ENCODE results near the gene KCNT2.

The KCNT2 gene

DNA sequence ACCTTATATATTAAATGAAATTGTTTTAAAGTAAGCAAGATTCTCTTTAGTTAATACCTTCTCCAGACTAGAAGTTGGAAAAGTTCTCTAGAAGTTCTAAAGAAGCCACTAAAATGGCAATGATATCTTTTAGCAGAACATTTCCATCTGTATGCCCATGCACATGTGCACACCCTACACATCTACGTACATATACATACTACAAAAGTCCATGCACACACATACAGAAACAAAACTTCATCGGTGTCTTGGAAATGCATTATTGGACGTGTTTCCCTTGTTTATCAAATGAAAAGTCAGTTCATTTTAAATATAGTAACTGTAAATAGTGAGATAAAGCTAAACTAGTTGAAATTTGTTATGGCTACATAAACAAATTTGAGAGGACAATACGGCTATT lies 114.4 kb downstream of the KCNT2 start:
- Histone ChIP-seq H3K4me3 (ENCODE audit: low read depth, low read length) (no peak overlapping the region), H3K9me3 (ENCODE audit: control insufficient read depth, insufficient read depth, low read depth, low read length) (no peaks in the 10 kb centered on the region), H3K4me1 (ENCODE audit: control insufficient read depth, insufficient read depth, low read length) (no peaks in the 10 kb centered on the region), H3K36me3 (ENCODE audit: control insufficient read depth in 2 of 2, insufficient read depth in 1 of 2, low read length in 2 of 2) (no peaks in the 10 kb centered on the region), H3K27ac (ENCODE audit: extremely low read depth, low read depth, low read length) (no peak overlapping the region)
- POLR2A ChIA-PET: no interaction called here
- CTCF ChIA-PET: no interaction called here
- TF ChIP-seq ZEB2 (tag by site-specific recombination; IDR thresholded peaks at IDR 0.05) (no peak), ZNF157 (tag by site-specific recombination; IDR thresholded peaks at IDR 0.05) (no peak), ZNF76 (tag by site-specific recombination; IDR thresholded peaks at IDR 0.05; ENCODE audit: borderline replicate concordance, low read depth) (no peak), ZNF214 (tag by site-specific recombination; IDR thresholded peaks at IDR 0.05; ENCODE audit: borderline replicate concordance) (no peak), ZNF626 (tag by site-specific recombination; IDR thresholded peaks at IDR 0.05) (no peak), SETDB1 (IDR thresholded peaks at IDR 0.05; ENCODE audit: insufficient read length, low read length) (no peak), SCRT2 (tag by site-specific recombination; IDR thresholded peaks at IDR 0.05) (no peak), ZNF366 (tag by site-specific recombination; conservative IDR thresholded peaks at IDR 0.05) (no peak), ZNF701 (tag by site-specific recombination; IDR thresholded peaks at IDR 0.05) (no peak), OVOL3 (tag by site-specific recombination; IDR thresholded peaks at IDR 0.05) (no peak), SP3 (tag by site-specific recombination; IDR thresholded peaks at IDR 0.05) (no peak), ZXDB (tag by site-specific recombination; IDR thresholded peaks at IDR 0.05) (no peak)
- TF ChIP-seq, protein P1, sequence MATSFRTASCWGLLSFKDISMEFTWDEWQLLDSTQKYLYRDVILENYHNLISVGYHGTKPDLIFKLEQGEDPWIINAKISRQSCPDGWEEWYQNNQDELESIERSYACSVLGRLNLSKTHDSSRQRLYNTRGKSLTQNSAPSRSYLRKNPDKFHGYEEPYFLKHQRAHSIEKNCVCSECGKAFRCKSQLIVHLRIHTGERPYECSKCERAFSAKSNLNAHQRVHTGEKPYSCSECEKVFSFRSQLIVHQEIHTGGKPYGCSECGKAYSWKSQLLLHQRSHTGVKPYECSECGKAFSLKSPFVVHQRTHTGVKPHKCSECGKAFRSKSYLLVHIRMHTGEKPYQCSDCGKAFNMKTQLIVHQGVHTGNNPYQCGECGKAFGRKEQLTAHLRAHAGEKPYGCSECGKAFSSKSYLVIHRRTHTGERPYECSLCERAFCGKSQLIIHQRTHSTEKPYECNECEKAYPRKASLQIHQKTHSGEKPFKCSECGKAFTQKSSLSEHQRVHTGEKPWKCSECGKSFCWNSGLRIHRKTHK (tag by site-specific recombination; IDR thresholded peaks at IDR 0.05): no peak
- TF ChIP-seq, protein P2, sequence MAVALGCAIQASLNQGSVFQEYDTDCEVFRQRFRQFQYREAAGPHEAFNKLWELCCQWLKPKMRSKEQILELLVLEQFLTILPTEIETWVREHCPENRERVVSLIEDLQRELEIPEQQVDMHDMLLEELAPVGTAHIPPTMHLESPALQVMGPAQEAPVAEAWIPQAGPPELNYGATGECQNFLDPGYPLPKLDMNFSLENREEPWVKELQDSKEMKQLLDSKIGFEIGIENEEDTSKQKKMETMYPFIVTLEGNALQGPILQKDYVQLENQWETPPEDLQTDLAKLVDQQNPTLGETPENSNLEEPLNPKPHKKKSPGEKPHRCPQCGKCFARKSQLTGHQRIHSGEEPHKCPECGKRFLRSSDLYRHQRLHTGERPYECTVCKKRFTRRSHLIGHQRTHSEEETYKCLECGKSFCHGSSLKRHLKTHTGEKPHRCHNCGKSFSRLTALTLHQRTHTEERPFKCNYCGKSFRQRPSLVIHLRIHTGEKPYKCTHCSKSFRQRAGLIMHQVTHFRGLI (tag by site-specific recombination; IDR thresholded peaks at IDR 0.05): no peak

DNA sequence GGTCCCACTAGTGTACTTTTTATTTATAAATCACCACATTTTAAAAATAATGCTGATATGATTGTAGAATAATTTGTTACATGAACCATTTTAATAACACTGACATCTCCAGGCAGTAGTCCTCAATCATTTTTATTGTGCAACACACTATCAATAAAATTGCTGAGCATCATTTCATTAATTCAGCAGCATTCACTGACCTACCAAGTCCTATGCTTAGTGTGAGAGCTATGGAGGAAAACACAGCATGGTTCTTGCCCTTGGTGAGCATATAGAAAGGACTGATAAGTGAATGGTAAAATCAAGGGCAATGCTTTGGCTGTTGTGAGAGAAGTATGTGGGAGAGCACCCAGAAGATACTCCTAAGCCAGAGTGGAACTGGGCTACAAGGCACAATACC lies 119.7 kb downstream of the KCNT2 start:
- no peaks in the 10 kb centered on the region for H3K9me3 ChIP-seq (ENCODE audit: control insufficient read depth, insufficient read depth, low read depth, low read length)

More for the DNA sequence above, 119.7 kb downstream of the KCNT2 start:
- CTCF ChIA-PET: no interaction called here
- TF ChIP-seq TRIM28 (IDR thresholded peaks at IDR 0.05; ENCODE audit: borderline replicate concordance, low read length) (no peak), ZNF623 (tag by site-specific recombination; IDR thresholded peaks at IDR 0.05) (no peak), SCRT1 (tag by site-specific recombination; IDR thresholded peaks at IDR 0.05; ENCODE audit: borderline replicate concordance) (no peak), ZBTB48 (tag by site-specific recombination; IDR thresholded peaks at IDR 0.05) (no peak), GLI2 (tag by site-specific recombination; IDR thresholded peaks at IDR 0.05; ENCODE audit: borderline replicate concordance, low read depth) (no peak), ZFP37 (tag by site-specific recombination; IDR thresholded peaks at IDR 0.05) (no peak), SETDB1 (IDR thresholded peaks at IDR 0.05; ENCODE audit: insufficient read length, low read length) (no peak), ZNF175 (tag by site-specific recombination; IDR thresholded peaks at IDR 0.05) (no peak), MYNN (tag by site-specific recombination; IDR thresholded peaks at IDR 0.05; ENCODE audit: borderline replicate concordance) (no peak), KLF8 (tag by site-specific recombination; IDR thresholded peaks at IDR 0.05) (no peak), ZNF214 (tag by site-specific recombination; IDR thresholded peaks at IDR 0.05; ENCODE audit: borderline replicate concordance) (no peak)
- TF ChIP-seq, protein P3, sequence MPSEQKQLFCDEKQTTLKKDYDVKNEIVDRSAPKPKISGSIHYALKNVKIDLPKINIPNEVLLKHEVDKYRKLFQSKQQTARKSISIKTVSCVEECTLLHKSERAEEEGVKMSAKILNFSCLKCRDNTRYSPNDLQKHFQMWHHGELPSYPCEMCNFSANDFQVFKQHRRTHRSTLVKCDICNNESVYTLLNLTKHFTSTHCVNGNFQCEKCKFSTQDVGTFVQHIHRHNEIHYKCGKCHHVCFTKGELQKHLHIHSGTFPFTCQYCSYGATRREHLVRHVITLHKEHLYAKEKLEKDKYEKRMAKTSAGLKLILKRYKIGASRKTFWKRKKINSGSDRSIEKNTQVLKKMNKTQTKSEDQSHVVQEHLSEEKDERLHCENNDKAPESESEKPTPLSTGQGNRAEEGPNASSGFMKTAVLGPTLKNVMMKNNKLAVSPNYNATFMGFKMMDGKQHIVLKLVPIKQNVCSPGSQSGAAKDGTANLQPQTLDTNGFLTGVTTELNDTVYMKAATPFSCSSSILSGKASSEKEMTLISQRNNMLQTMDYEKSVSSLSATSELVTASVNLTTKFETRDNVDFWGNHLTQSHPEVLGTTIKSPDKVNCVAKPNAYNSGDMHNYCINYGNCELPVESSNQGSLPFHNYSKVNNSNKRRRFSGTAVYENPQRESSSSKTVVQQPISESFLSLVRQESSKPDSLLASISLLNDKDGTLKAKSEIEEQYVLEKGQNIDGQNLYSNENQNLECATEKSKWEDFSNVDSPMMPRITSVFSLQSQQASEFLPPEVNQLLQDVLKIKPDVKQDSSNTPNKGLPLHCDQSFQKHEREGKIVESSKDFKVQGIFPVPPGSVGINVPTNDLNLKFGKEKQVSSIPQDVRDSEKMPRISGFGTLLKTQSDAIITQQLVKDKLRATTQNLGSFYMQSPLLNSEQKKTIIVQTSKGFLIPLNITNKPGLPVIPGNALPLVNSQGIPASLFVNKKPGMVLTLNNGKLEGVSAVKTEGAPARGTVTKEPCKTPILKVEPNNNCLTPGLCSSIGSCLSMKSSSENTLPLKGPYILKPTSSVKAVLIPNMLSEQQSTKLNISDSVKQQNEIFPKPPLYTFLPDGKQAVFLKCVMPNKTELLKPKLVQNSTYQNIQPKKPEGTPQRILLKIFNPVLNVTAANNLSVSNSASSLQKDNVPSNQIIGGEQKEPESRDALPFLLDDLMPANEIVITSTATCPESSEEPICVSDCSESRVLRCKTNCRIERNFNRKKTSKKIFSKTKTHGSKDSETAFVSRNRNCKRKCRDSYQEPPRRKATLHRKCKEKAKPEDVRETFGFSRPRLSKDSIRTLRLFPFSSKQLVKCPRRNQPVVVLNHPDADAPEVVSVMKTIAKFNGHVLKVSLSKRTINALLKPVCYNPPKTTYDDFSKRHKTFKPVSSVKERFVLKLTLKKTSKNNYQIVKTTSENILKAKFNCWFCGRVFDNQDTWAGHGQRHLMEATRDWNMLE (tag by site-specific recombination; conservative IDR thresholded peaks at IDR 0.05; ENCODE audit: low read depth): no peak
- TF ChIP-seq, protein P4, sequence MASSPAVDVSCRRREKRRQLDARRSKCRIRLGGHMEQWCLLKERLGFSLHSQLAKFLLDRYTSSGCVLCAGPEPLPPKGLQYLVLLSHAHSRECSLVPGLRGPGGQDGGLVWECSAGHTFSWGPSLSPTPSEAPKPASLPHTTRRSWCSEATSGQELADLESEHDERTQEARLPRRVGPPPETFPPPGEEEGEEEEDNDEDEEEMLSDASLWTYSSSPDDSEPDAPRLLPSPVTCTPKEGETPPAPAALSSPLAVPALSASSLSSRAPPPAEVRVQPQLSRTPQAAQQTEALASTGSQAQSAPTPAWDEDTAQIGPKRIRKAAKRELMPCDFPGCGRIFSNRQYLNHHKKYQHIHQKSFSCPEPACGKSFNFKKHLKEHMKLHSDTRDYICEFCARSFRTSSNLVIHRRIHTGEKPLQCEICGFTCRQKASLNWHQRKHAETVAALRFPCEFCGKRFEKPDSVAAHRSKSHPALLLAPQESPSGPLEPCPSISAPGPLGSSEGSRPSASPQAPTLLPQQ (tag by site-specific recombination; IDR thresholded peaks at IDR 0.05): no peak
- Histone ChIP-seq H3K4me3 (ENCODE audit: low read depth, low read length) (no peak overlapping the region), H3K27ac (ENCODE audit: extremely low read depth, low read depth, low read length) (no peak overlapping the region), H3K4me1 (ENCODE audit: control insufficient read depth, insufficient read depth, low read length) (no peaks in the 10 kb centered on the region), H3K36me3 (ENCODE audit: control insufficient read depth in 2 of 2, insufficient read depth in 1 of 2, low read length in 2 of 2) (no peaks in the 10 kb centered on the region)
- POLR2A ChIA-PET: no interaction called here
